Measurements from ENCODE around the gene SMYD5.

GRCh38 chr2:73256618-73256922 is 42.5 kb downstream of the SMYD5 start:
- TF ChIP-seq, protein P1, sequence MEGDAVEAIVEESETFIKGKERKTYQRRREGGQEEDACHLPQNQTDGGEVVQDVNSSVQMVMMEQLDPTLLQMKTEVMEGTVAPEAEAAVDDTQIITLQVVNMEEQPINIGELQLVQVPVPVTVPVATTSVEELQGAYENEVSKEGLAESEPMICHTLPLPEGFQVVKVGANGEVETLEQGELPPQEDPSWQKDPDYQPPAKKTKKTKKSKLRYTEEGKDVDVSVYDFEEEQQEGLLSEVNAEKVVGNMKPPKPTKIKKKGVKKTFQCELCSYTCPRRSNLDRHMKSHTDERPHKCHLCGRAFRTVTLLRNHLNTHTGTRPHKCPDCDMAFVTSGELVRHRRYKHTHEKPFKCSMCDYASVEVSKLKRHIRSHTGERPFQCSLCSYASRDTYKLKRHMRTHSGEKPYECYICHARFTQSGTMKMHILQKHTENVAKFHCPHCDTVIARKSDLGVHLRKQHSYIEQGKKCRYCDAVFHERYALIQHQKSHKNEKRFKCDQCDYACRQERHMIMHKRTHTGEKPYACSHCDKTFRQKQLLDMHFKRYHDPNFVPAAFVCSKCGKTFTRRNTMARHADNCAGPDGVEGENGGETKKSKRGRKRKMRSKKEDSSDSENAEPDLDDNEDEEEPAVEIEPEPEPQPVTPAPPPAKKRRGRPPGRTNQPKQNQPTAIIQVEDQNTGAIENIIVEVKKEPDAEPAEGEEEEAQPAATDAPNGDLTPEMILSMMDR (IDR thresholded peaks at IDR 0.05; ENCODE audit: extremely low read depth in 1 of 2, insufficient read depth in 1 of 2, low read depth in 1 of 2, low read length in 2 of 2): no peak
- TF ChIP-seq GATA2 (IDR thresholded peaks at IDR 0.05; ENCODE audit: insufficient read depth, insufficient read length, low read depth, low read length): no peak
